Skeletal muscle cell (primary cell): Measurements from ENCODE around the gene MZB1.

Source experiments
- DNase-seq: peaks from one replicate; pipeline ENCODE4 v3.0.0-alpha.2; 2010; ENCODE audit warnings: low read depth
- H3K4me3 ChIP-seq: 2 replicates; pipeline ENCODE4 v1.5.1; 2011; ENCODE audit warnings: low read depth, mild to moderate bottlenecking, control low read depth, low read length, moderate library complexity

MZB1 gene

GRCh38 chr5:139344177-139344576, 45.5 kb downstream of the MZB1 start:
- no peak overlapping the region for H3K4me3 ChIP-seq
- no peak for DNase-seq

- H3K4me3 ChIP-seq: peak overlapping the region; percentile 97
Observed at GRCh38 chr5:139343476-139343875, 46.2 kb downstream of the MZB1 start.

GRCh38 chr5:139342423-139342723, 47.3 kb downstream of the MZB1 start:
- no peak for DNase-seq
- peak overlapping the region; percentile 97 for H3K4me3 ChIP-seq

More at GRCh38 chr5:139343476-139343875, 46.2 kb downstream of the MZB1 start:
- DNase-seq: no peak

DNA sequence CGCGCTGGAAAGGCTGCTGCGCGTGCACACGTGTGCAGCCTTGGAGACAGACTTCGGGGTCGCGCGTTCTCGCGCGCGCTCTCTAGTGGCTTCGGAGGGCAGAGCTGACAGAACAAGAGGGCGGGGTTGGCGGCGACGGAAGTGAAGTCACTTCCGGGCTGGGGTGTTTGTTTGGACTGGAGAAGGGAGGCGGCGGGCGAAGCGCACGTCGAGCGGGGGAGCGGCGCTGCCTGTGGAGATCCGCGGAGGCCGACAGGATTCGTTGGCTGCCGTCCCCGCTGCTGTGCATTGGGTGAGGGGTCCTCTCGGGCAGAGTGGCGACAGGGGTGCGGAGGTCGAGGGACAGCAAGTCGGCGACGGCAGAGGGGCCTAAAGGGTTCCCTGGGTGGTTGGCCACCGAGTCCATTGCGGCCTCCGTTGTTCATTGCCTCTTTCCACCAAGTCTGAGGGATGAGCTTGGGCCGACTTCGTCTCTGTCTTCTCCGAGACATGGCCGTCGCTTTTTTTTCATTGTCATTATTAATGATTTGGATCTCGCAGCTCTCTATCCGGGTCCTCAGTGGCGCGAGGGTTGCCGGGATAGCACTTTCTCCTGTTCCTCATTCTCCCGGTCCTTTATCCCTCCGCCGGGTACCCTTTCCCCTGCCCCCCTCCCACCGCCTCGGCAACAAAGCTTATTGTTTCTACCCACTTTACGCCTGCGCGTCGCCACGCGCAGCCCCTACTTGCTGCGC, 47.9 kb downstream of the MZB1 start, which contains the start of gene PAIP2:
TSS of gene PAIP2 (plus strand) at position 166 of the 734 bp plus-strand sequence. CDS start 21,931 bp downstream, outside the sequence.
- H3K4me3 ChIP-seq: peak within 1 kb of the TSS; percentile 97
- DNase-seq: peak; percentile 93

DNA sequence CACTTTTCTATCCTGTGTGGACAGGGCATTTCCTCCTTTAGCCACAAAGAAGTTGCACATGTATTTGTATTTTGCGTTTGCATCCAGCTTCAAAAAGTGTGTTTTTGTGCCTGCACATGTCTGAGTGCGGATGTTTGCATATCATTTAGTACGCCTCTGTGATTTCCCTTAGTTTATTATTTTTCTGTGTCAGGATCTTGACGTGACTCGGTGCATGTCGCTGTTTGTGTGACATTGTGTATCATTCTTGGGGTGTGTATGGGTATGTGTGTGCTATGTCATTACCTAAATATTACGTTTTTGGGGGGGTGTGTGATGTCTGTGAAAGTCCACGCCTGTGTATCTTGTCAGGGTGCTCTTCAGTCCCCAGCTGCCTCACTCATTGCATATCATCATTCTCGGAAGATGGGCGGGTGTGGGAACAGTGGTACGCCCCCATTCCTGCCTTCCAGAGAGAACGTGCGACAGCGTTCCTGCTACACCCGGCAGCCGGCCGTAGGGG, 48.5 kb downstream of the MZB1 start:
- no peak for DNase-seq

DNA sequence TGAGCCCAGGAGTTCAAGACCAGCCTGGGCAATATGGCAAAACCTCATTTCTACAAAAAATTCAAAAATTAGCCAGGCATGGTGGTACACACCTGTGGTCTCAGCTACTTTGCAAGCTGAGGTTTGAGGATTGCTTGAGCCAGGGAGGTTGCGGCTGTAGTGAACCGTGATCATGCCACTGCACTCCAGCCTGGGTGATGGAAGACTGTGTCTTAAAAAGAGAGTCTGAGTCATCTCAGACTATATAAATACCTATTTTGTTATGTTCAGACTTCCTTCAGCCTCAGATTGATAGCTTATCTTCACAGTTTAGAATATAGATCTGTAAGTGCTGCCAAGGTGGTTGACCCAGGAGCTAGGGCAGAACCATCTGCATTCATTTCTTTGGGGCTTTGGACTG, 49.7 kb downstream of the MZB1 start:
- DNase-seq: no peak
- no peak overlapping the region for H3K4me3 ChIP-seq

More for the DNA sequence above, 48.5 kb downstream of the MZB1 start:
- peak overlapping the region; percentile 97 for H3K4me3 ChIP-seq
